RWPE2 (cell line): ENCODE measurements around the gene DUSP5.

Experiments
- ATAC-seq: fragments of 200-7000 bp; cut with Tn5 transposase; 3 replicates; pipeline ENCODE4 v1.9.1; 2021; ENCODE audit warnings: low read depth
- DNase-seq: peaks from one replicate; pipeline ENCODE4 v3.0.0-alpha.2; 2020; ENCODE audit warnings: low spot score
- H3K27ac ChIP-seq: fragments of 450-650 bp; 2 replicates; pipeline ENCODE4 v1.5.1; 2017; ENCODE audit warnings: mild to moderate bottlenecking; ENCODE audit not compliant: poor library complexity, severe bottlenecking
- H3K27me3 ChIP-seq: fragments of 250-450 bp; sonication (Bioruptor Pico); 2 replicates; pipeline ENCODE4 v1.5.1; 2021; ENCODE audit warnings: mild to moderate bottlenecking, moderate library complexity; ENCODE audit not compliant: insufficient read depth, poor library complexity, severe bottlenecking
- H3K36me3 ChIP-seq: fragments of 250-450 bp; sonication (Bioruptor Pico); 2 replicates; pipeline ENCODE4 v1.5.1; 2020; ENCODE audit warnings: low read depth, mild to moderate bottlenecking, moderate library complexity
- H3K4me1 ChIP-seq: fragments of 250-450 bp; sonication (Bioruptor Pico); 2 replicates; pipeline ENCODE4 v1.5.1; 2021; ENCODE audit warnings: mild to moderate bottlenecking, moderate library complexity; ENCODE audit not compliant: insufficient read depth, poor library complexity, severe bottlenecking
- H3K4me3 ChIP-seq: fragments of 250-450 bp; sonication (Bioruptor Pico); 2 replicates; pipeline ENCODE4 v1.5.1; 2021; ENCODE audit warnings: mild to moderate bottlenecking, moderate library complexity; ENCODE audit not compliant: severe bottlenecking
- H3K9me3 ChIP-seq: fragments of 250-450 bp; sonication (Bioruptor Pico); 2 replicates; pipeline ENCODE4 v1.5.1; 2021; ENCODE audit warnings: mild to moderate bottlenecking, moderate library complexity; ENCODE audit not compliant: severe bottlenecking
- CTCF ChIP-seq: fragments of 450-650 bp; IDR thresholded peaks from one replicate; pipeline ENCODE4 v1.5.1; 2017; ENCODE audit warnings: mild to moderate bottlenecking, moderate library complexity; ENCODE audit not compliant: poor library complexity, severe bottlenecking

Gene DUSP5

DNA sequence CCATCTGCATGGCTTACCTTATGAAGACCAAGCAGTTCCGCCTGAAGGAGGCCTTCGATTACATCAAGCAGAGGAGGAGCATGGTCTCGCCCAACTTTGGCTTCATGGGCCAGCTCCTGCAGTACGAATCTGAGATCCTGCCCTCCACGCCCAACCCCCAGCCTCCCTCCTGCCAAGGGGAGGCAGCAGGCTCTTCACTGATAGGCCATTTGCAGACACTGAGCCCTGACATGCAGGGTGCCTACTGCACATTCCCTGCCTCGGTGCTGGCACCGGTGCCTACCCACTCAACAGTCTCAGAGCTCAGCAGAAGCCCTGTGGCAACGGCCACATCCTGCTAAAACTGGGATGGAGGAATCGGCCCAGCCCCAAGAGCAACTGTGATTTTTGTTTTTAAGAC lies 12.4 kb downstream of the DUSP5 start:
- TF ChIP-seq CTCF, result no peak
- H3K4me3 ChIP-seq, result no peak overlapping the region
- peaks cover 21% of the 10 kb centered on the region for H3K4me1 ChIP-seq
- H3K27ac ChIP-seq, result no peak overlapping the region
- ATAC-seq (no peak), DNase-seq (no peak)
- peaks cover 89% of the 10 kb centered on the region for H3K36me3 ChIP-seq
- H3K27me3 ChIP-seq, result no peaks in the 10 kb centered on the region
- no peaks in the 10 kb centered on the region for H3K9me3 ChIP-seq

GRCh38 chr10:110510730-110511129 lies 13.0 kb downstream of the DUSP5 start:
- H3K27ac ChIP-seq, result peak overlapping the region; percentile 58
- no peaks in the 10 kb centered on the region for H3K9me3 ChIP-seq
- no peaks in the 10 kb centered on the region for H3K27me3 ChIP-seq
- H3K4me3 ChIP-seq, result no peak overlapping the region
- no peak for ATAC-seq
- DNase-seq, result no peak
- peaks cover 21% of the 10 kb centered on the region for H3K4me1 ChIP-seq
- peaks cover 84% of the 10 kb centered on the region for H3K36me3 ChIP-seq
- no peak for TF ChIP-seq CTCF

- H3K27me3 ChIP-seq, result no peaks in the 10 kb centered on the region
- DNase-seq, result no peak
- peaks cover 73% of the 10 kb centered on the region for H3K36me3 ChIP-seq
- H3K27ac ChIP-seq, result peak overlapping the region; percentile 58
- H3K4me1 ChIP-seq, result peaks cover 21% of the 10 kb centered on the region
- ATAC-seq, result no peak; the same call in 2 of the 3 replicates
- no peak for TF ChIP-seq CTCF
- no peaks in the 10 kb centered on the region for H3K9me3 ChIP-seq
- H3K4me3 ChIP-seq, result no peak overlapping the region
Observed at GRCh38 chr10:110511734-110512449, 14.2 kb downstream of the DUSP5 start.

DNA sequence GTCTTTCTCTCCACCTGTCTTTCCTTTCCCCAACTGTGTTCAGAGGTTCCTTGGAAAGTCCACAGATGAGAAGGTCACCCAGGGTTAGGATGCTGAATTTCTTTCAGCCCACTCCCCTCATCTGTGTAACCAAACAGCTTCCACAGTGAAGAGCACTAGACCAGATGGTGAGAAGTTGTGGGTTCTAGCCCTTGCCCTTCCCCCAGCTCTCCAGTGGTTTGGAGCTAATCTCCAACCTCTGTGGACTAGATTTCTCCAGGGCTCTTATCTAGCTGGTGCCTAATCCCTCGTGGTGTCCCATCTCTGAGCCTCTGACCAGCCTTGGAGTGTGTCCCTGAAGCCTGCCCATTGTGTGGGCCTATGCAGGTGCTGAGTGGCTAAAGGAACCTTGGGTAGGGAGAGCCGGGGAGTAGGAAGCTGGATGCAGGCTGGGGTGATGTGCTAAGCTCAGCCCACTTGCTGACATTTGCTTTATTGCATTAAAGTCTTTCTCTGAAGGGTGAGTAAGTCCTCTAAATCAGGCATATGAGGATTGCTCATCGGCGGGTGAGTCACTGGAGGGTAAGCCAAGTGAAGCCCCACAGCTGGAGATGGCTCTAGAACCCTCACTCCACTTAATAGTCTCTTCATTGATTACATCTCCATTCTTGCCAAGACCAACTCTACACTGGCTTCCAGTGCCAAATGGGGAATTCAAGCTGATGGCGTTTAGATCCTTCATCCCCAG lies 14.9 kb downstream of the DUSP5 start:
- TF ChIP-seq CTCF, result no peak
- Histone ChIP-seq H3K36me3 (peaks cover 65% of the 10 kb centered on the region), H3K4me1 (peaks cover 21% of the 10 kb centered on the region), H3K27me3 (no peaks in the 10 kb centered on the region), H3K4me3 (no peak overlapping the region), H3K27ac (peak overlapping the region; percentile 58), H3K9me3 (no peaks in the 10 kb centered on the region)
- peak; percentile 77 for ATAC-seq
- DNase-seq, result no peak

GRCh38 chr10:110513949-110514348 lies 16.2 kb downstream of the DUSP5 start:
- DNase-seq (no peak), ATAC-seq (peak; percentile 1; the same call in 1 of the 3 replicates)
- H3K4me1 ChIP-seq, result peaks cover 21% of the 10 kb centered on the region
- peaks cover 52% of the 10 kb centered on the region for H3K36me3 ChIP-seq
- TF ChIP-seq CTCF, result no peak
- H3K27ac ChIP-seq, result peak overlapping the region; percentile 58
- H3K4me3 ChIP-seq, result no peak overlapping the region
- H3K27me3 ChIP-seq, result no peaks in the 10 kb centered on the region
- H3K9me3 ChIP-seq, result no peaks in the 10 kb centered on the region
